Measurements from ENCODE around the gene ACTG2. TPM values are rescaled to one million over a fixed set of nuclear protein-coding genes. Genes with fewer than 3 reads are reported as not detected.

The ACTG2 gene
- total and polyA plus RNA-seq, 4 donors, result 0.46 to 9.0 (median 4.3) TPM

- H3K36me3 ChIP-seq (ENCODE audit: control insufficient read depth in 4 of 4, insufficient read depth in 3 of 4, low read depth in 1 of 4, low read length in 3 of 4), result peaks cover 11 to 81% (median 55%) of the 10 kb centered on the region in 4 donors
- H3K4me3 ChIP-seq (ENCODE audit: low read depth in 1 of 3, low read length in 3 of 3), result no peak overlapping the region
- TF ChIP-seq NR2F2 (IDR thresholded peaks at IDR 0.05), result no peak
- TF ChIP-seq RAD21 (IDR thresholded peaks at IDR 0.05), result peak in 1 of 2 donors; percentile 17
- no peak overlapping the region for H3K27ac ChIP-seq (ENCODE audit: low read depth in 1 of 2, low read length in 2 of 2)
- no peaks in the 10 kb centered on the region for H3K27me3 ChIP-seq (ENCODE audit: control insufficient read depth in 4 of 4, insufficient read depth in 4 of 4, low read length in 3 of 4)
- H3K9ac ChIP-seq (ENCODE audit: low read depth in 1 of 2, low read length in 2 of 2), result no peak overlapping the region
- 79% methylated on average over 3 of the region's 3 CpGs for WGBS
- DNase-seq (ENCODE audit: low spot score), result no peak
- H3K9me3 ChIP-seq (ENCODE audit: control insufficient read depth in 4 of 4, low read length in 3 of 4), result no peaks in the 10 kb centered on the region
- no peaks in the 10 kb centered on the region for H3K4me1 ChIP-seq (ENCODE audit: control insufficient read depth in 4 of 4, insufficient read depth in 4 of 4, low read length in 3 of 4)
Measured at GRCh38 chr2:73851274-73851673, 41.5 kb upstream of the ACTG2 start.

- peaks cover 11 to 83% (median 56%) of the 10 kb centered on the region in 4 donors for H3K36me3 ChIP-seq (ENCODE audit: control insufficient read depth in 4 of 4, insufficient read depth in 3 of 4, low read depth in 1 of 4, low read length in 3 of 4)
Measured at GRCh38 chr2:73852020-73852419, 40.8 kb upstream of the ACTG2 start.

More at GRCh38 chr2:73852020-73852419, 40.8 kb upstream of the ACTG2 start:
- no peak overlapping the region for H3K27ac ChIP-seq (ENCODE audit: low read depth in 1 of 2, low read length in 2 of 2)
- no peaks in the 10 kb centered on the region for H3K27me3 ChIP-seq (ENCODE audit: control insufficient read depth in 4 of 4, insufficient read depth in 4 of 4, low read length in 3 of 4)
- H3K9me3 ChIP-seq (ENCODE audit: control insufficient read depth in 4 of 4, low read length in 3 of 4), result no peaks in the 10 kb centered on the region
- no peak overlapping the region for H3K9ac ChIP-seq (ENCODE audit: low read depth in 1 of 2, low read length in 2 of 2)
- DNase-seq (ENCODE audit: low spot score), result no peak
- H3K4me3 ChIP-seq (ENCODE audit: low read depth in 1 of 3, low read length in 3 of 3), result no peak overlapping the region
- TF ChIP-seq GABPA (IDR thresholded peaks at IDR 0.05 in 1 of 2, conservative IDR thresholded peaks at IDR 0.05 in 1 of 2), result no peak
- TF ChIP-seq EGR1 (IDR thresholded peaks at IDR 0.05; ENCODE audit: low read depth in 2 of 2), result no peak
- TF ChIP-seq CTCF (IDR thresholded peaks at IDR 0.05; ENCODE audit: low read depth, low read length, missing input control), result no peak
- no peak for TF ChIP-seq FOXA2 (IDR thresholded peaks at IDR 0.05)
- no peak for TF ChIP-seq RXRA (IDR thresholded peaks at IDR 0.05)
- no peak for TF ChIP-seq RAD21 (IDR thresholded peaks at IDR 0.05)
- no peak for TF ChIP-seq SP1 (IDR thresholded peaks at IDR 0.05)
- TF ChIP-seq TAF1 (conservative IDR thresholded peaks at IDR 0.05), result no peak
- no peak for TF ChIP-seq REST (IDR thresholded peaks at IDR 0.05)
- no peak for TF ChIP-seq ZBTB33 (IDR thresholded peaks at IDR 0.05)
- TF ChIP-seq HNF4G (IDR thresholded peaks at IDR 0.05), result no peak
- TF ChIP-seq FOXA1 (IDR thresholded peaks at IDR 0.05), result no peak
- TF ChIP-seq YY1 (IDR thresholded peaks at IDR 0.05), result no peak
- no peak for TF ChIP-seq JUND (IDR thresholded peaks at IDR 0.05)
- no peaks in the 10 kb centered on the region for H3K4me1 ChIP-seq (ENCODE audit: control insufficient read depth in 4 of 4, insufficient read depth in 4 of 4, low read length in 3 of 4)
